ENCODE measurements around the gene ZNF761. TPM values are rescaled to one million over a fixed set of nuclear protein-coding genes. Genes with fewer than 3 reads are reported as not detected.
"Not testable (repeated sequence)": the region's sequence is repeated elsewhere in the genome, so short reads cannot be mapped to it uniquely, and the experiment has no call there.

The ZNF761 gene
- total and polyA plus RNA-seq, 7 donors: 3.5 to 12.5 (median 7.8) TPM

- peak within 1 kb of the TSS; percentile 71 to 80 (median 74) for H3K4me3 ChIP-seq
- peaks cover 0 to 27% (median 0%) of the 10 kb centered on the region in 3 donors for H3K27me3 ChIP-seq
- DNase-seq: peak; percentile 97
- intact Hi-C loops (cut with DNase I): loop anchor here (5.0 kb wide), 3 partner anchors 35 to 270 kb away; partner anchors contain the start of gene ZNF761
- peak within 1 kb of the TSS; percentile 74 to 79 (median 75) for H3K27ac ChIP-seq
- 0 to 1% methylated on average over 55 of the region's 55 CpGs for WGBS, 2 donors
- peaks cover 0 to 15% (median 13%) of the 10 kb centered on the region in 4 donors for H3K4me1 ChIP-seq
- H3K36me3 ChIP-seq: peaks cover 0 to 1% (median 0%) of the 10 kb centered on the region in 4 donors
- TF ChIP-seq EP300 (IDR thresholded peaks at IDR 0.05) (no peak), POLR2AphosphoS5 (IDR thresholded peaks at IDR 0.05) (peak; percentile 57 to 74 (median 72))
- H3K9me3 ChIP-seq: peaks cover 0 to 7% (median 2%) of the 10 kb centered on the region in 4 donors
Measured at GRCh38 chr19:53467485-53468262, 35.9 kb downstream of the ZNF761 start, which contains the start of gene ZNF813. Gene ZNF813 (plus strand): TSS chr19:53467733. CDS start chr19:53483823, 16,090 bp downstream.

- not testable (repeated sequence) for H3K27ac ChIP-seq, H3K9me3 ChIP-seq, DNase-seq, H3K36me3 ChIP-seq
- intact Hi-C loops (cut with DNase I): loop anchor here (5.0 kb wide), 3 partner anchors 36 to 271 kb away; partner anchors contain the start of gene ZNF761
- peaks cover 0 to 20% (median 0%) of the 10 kb centered on the region in 3 donors for H3K27me3 ChIP-seq
- H3K4me1 ChIP-seq: peaks cover 0 to 15% (median 13%) of the 10 kb centered on the region in 4 donors
- H3K4me3 ChIP-seq: peak overlapping the region in 3 of 4 donors; percentile 72 to 80 (median 75)
- 48 to 50% methylated on average over 8 of the region's 8 CpGs for WGBS, 2 donors
Measured at GRCh38 chr19:53468628-53469027, 36.8 kb downstream of the ZNF761 start.

DNA sequence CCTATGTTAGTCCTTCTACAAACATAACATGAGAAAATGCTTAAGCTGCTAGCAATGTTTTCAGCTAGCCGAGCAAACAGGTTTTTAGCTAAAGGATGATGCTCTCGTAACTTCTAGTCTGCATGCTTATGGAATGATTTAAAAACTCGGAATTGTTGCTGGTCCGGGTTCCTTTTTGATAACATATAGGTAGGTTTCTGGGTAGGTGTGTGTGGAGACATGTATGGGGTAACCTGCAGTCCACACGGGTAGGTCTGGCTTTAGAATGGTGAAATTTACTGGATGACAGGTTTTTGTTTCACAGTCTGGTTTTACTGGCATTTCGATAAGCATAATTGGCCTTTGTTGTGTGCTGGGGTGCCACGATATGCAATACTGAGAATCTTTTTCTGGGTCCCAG, 40.1 kb downstream of the ZNF761 start:
- intact Hi-C loops (cut with DNase I): no loop called here
- peaks cover 0 to 13% (median 0%) of the 10 kb centered on the region in 4 donors for H3K9me3 ChIP-seq

DNA sequence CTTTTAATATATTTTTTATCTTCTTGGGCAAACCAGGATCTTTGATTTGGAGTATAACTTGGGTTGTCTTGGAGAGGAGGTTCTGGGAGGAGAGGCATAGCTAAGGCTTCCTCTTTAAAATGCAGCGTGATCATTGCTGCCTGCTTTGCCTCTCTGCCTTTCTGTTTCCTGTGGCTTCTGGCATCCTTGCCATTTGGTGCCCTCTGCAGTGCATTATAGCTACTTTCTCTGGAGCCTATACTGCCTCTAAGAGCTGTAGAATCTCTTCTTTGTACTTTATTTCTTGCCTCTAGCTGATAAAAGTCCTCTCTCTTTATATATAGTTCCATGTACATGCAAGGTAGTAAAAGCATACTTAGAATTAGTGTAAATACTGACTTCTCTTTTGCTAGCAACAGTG, 43.0 kb downstream of the ZNF761 start:
- WGBS, 2 donors: 77 to 91% methylated on average over 1 of the region's 1 CpG
- Histone ChIP-seq H3K9me3 (peaks cover 0 to 34% (median 5%) of the 10 kb centered on the region in 4 donors), H3K36me3 (peaks cover 0 to 35% (median 12%) of the 10 kb centered on the region in 4 donors)
- DNase-seq; intact Hi-C loops (cut with DNase I); H3K27ac ChIP-seq; H3K27me3 ChIP-seq; H3K4me3 ChIP-seq; H3K4me1 ChIP-seq: not testable (repeated sequence)

More for the DNA sequence above, 40.1 kb downstream of the ZNF761 start:
- Histone ChIP-seq H3K4me1 (peaks cover 0 to 11% (median 9%) of the 10 kb centered on the region in 4 donors), H3K36me3 (peaks cover 0 to 12% (median 0%) of the 10 kb centered on the region in 4 donors), H3K27ac (no peak overlapping the region), H3K27me3 (no peaks in the 10 kb centered on the region), H3K4me3 (no peak overlapping the region)
- TF ChIP-seq POLR2A (IDR thresholded peaks at IDR 0.05) (no peak), POLR2AphosphoS5 (IDR thresholded peaks at IDR 0.05) (no peak), EP300 (IDR thresholded peaks at IDR 0.05) (no peak)
- TF ChIP-seq, protein P1, sequence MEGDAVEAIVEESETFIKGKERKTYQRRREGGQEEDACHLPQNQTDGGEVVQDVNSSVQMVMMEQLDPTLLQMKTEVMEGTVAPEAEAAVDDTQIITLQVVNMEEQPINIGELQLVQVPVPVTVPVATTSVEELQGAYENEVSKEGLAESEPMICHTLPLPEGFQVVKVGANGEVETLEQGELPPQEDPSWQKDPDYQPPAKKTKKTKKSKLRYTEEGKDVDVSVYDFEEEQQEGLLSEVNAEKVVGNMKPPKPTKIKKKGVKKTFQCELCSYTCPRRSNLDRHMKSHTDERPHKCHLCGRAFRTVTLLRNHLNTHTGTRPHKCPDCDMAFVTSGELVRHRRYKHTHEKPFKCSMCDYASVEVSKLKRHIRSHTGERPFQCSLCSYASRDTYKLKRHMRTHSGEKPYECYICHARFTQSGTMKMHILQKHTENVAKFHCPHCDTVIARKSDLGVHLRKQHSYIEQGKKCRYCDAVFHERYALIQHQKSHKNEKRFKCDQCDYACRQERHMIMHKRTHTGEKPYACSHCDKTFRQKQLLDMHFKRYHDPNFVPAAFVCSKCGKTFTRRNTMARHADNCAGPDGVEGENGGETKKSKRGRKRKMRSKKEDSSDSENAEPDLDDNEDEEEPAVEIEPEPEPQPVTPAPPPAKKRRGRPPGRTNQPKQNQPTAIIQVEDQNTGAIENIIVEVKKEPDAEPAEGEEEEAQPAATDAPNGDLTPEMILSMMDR (IDR thresholded peaks at IDR 0.05): no peak
- WGBS, 2 donors: 96% methylated on average over 7 of the region's 7 CpGs
- no peak for DNase-seq

- H3K27ac ChIP-seq; H3K4me1 ChIP-seq; intact Hi-C loops (cut with DNase I); DNase-seq; H3K27me3 ChIP-seq; H3K4me3 ChIP-seq: not testable (repeated sequence)
- H3K36me3 ChIP-seq: peaks cover 0 to 38% (median 15%) of the 10 kb centered on the region in 4 donors
- 89% methylated on average over 6 of the region's 6 CpGs for WGBS, 2 donors
- H3K9me3 ChIP-seq: peaks cover 0 to 34% (median 8%) of the 10 kb centered on the region in 4 donors
Measured at GRCh38 chr19:53475470-53475869, 43.7 kb downstream of the ZNF761 start.

GRCh38 chr19:53483751-53484150, 52.0 kb downstream of the ZNF761 start:
- H3K4me1 ChIP-seq; H3K27ac ChIP-seq; DNase-seq; H3K27me3 ChIP-seq; H3K4me3 ChIP-seq; intact Hi-C loops (cut with DNase I): not testable (repeated sequence)
- Histone ChIP-seq H3K36me3 (peaks cover 0 to 58% (median 23%) of the 10 kb centered on the region in 4 donors), H3K9me3 (peaks cover 3 to 28% (median 17%) of the 10 kb centered on the region in 4 donors)
- 95 to 99% methylated on average over 2 of the region's 2 CpGs for WGBS, 2 donors
